ENCODE results near the gene ADAMTSL5. TPM values are rescaled to one million over a fixed set of nuclear protein-coding genes. Genes with fewer than 3 reads are reported as not detected.
"Not testable (repeated sequence)": the region's sequence is repeated elsewhere in the genome, so short reads cannot be mapped to it uniquely, and the experiment has no call there.

Gene ADAMTSL5
- total and polyA plus RNA-seq, 3 experiments from 2014 or later, result 1.0 to 2.7 (median 2.3) TPM

- H3K27ac Mint-ChIP-seq, result no peak overlapping the region
- H3K4me1 Mint-ChIP-seq, result no peaks in the 10 kb centered on the region
- H3K27me3 Mint-ChIP-seq, result peaks cover 21 to 26% of the 10 kb centered on the region in 2 donors
- H3K9me3 Mint-ChIP-seq, result no peaks in the 10 kb centered on the region
- no peaks in the 10 kb centered on the region for H3K4me1 ChIP-seq (ENCODE audit: insufficient read depth, low read length)
- CTCF ChIA-PET, result interaction anchor here (0.8 kb wide), 1 partner anchor 9 kb away, joined by 3 read pairs; no protein-coding TSS in a partner anchor
- H3K4me3 ChIP-seq (ENCODE audit: low read length), result no peak overlapping the region
- POLR2A ChIA-PET, result no interaction called here
- no peak overlapping the region for H3K27ac ChIP-seq (ENCODE audit: low read depth, low read length)
- no peak overlapping the region for H3K4me3 Mint-ChIP-seq
- DNase-seq, result no peak
- no peaks in the 10 kb centered on the region for H3K36me3 Mint-ChIP-seq
- H3K9me3 ChIP-seq (ENCODE audit: low read length), result no peaks in the 10 kb centered on the region
- no peaks in the 10 kb centered on the region for H3K36me3 ChIP-seq (ENCODE audit: insufficient read depth, low read length)
- no peaks in the 10 kb centered on the region for H3K27me3 ChIP-seq (ENCODE audit: insufficient read depth, low read length, poor library complexity, severe bottlenecking)
Observed at GRCh38 chr19:1534972-1535371, 22.2 kb upstream of the ADAMTSL5 start.

- Mint-ChIP-seq H3K4me1 (no peaks in the 10 kb centered on the region), H3K9me3 (no peaks in the 10 kb centered on the region), H3K4me3 (no peak overlapping the region), H3K27me3 (peaks cover 22 to 23% of the 10 kb centered on the region in 2 donors), H3K27ac (no peak overlapping the region), H3K36me3 (no peaks in the 10 kb centered on the region)
- CTCF ChIA-PET, result no interaction called here
- no peak overlapping the region for H3K4me3 ChIP-seq (ENCODE audit: low read length)
- POLR2A ChIA-PET, result no interaction called here
- H3K9me3 ChIP-seq (ENCODE audit: low read length), result no peaks in the 10 kb centered on the region
- no peak overlapping the region for H3K27ac ChIP-seq (ENCODE audit: low read depth, low read length)
- DNase-seq, result no peak
- H3K4me1 ChIP-seq (ENCODE audit: insufficient read depth, low read length), result no peaks in the 10 kb centered on the region
- H3K27me3 ChIP-seq (ENCODE audit: insufficient read depth, low read length, poor library complexity, severe bottlenecking), result no peaks in the 10 kb centered on the region
- H3K36me3 ChIP-seq (ENCODE audit: insufficient read depth, low read length), result no peaks in the 10 kb centered on the region
Observed at GRCh38 chr19:1533510-1534150, 20.8 kb upstream of the ADAMTSL5 start.

GRCh38 chr19:1532003-1532402 is 19.2 kb upstream of the ADAMTSL5 start:
- no peak overlapping the region for H3K27ac ChIP-seq (ENCODE audit: low read depth, low read length)
- H3K36me3 ChIP-seq (ENCODE audit: insufficient read depth, low read length), result no peaks in the 10 kb centered on the region
- DNase-seq, result no peak
- Mint-ChIP-seq H3K9me3 (no peaks in the 10 kb centered on the region), H3K27me3 (peaks cover 23 to 31% of the 10 kb centered on the region in 2 donors), H3K36me3 (no peaks in the 10 kb centered on the region), H3K4me1 (no peaks in the 10 kb centered on the region), H3K4me3 (no peak overlapping the region), H3K27ac (no peak overlapping the region)
- H3K4me3 ChIP-seq (ENCODE audit: low read length), result no peak overlapping the region
- H3K27me3 ChIP-seq (ENCODE audit: insufficient read depth, low read length, poor library complexity, severe bottlenecking), result no peaks in the 10 kb centered on the region
- H3K9me3 ChIP-seq (ENCODE audit: low read length), result no peaks in the 10 kb centered on the region
- POLR2A ChIA-PET, result no interaction called here
- CTCF ChIA-PET, result interaction anchor here (1.6 kb wide), 1 partner anchor 14 kb away, joined by 6 read pairs; no protein-coding TSS in a partner anchor
- H3K4me1 ChIP-seq (ENCODE audit: insufficient read depth, low read length), result no peaks in the 10 kb centered on the region

- CTCF ChIA-PET, result interaction anchor here (1.6 kb wide), 1 partner anchor 15 kb away, joined by 6 read pairs; no protein-coding TSS in a partner anchor
- no peaks in the 10 kb centered on the region for H3K36me3 Mint-ChIP-seq
- no peaks in the 10 kb centered on the region for H3K27me3 ChIP-seq (ENCODE audit: insufficient read depth, low read length, poor library complexity, severe bottlenecking)
Observed at GRCh38 chr19:1531587-1531986, 18.8 kb upstream of the ADAMTSL5 start.

GRCh38 chr19:1530856-1531255 is 18.0 kb upstream of the ADAMTSL5 start:
- H3K4me3 Mint-ChIP-seq; H3K27ac ChIP-seq (ENCODE audit: low read depth, low read length); H3K27me3 ChIP-seq (ENCODE audit: insufficient read depth, low read length, poor library complexity, severe bottlenecking); H3K27ac Mint-ChIP-seq; H3K9me3 ChIP-seq (ENCODE audit: low read length); H3K36me3 ChIP-seq (ENCODE audit: insufficient read depth, low read length); POLR2A ChIA-PET; H3K9me3 Mint-ChIP-seq; H3K4me1 ChIP-seq (ENCODE audit: insufficient read depth, low read length); H3K4me1 Mint-ChIP-seq; H3K4me3 ChIP-seq (ENCODE audit: low read length); DNase-seq; H3K36me3 Mint-ChIP-seq: not testable (repeated sequence)
- H3K27me3 Mint-ChIP-seq, result peaks cover 29 to 41% of the 10 kb centered on the region in 2 donors
- CTCF ChIA-PET, result interaction anchor here (1.6 kb wide), 1 partner anchor 16 kb away, joined by 6 read pairs; no protein-coding TSS in a partner anchor

More at GRCh38 chr19:1531587-1531986, 18.8 kb upstream of the ADAMTSL5 start:
- Histone ChIP-seq H3K9me3 (ENCODE audit: low read length) (no peaks in the 10 kb centered on the region), H3K27ac (ENCODE audit: low read depth, low read length) (no peak overlapping the region), H3K4me1 (ENCODE audit: insufficient read depth, low read length) (no peaks in the 10 kb centered on the region), H3K4me3 (ENCODE audit: low read length) (no peak overlapping the region), H3K36me3 (ENCODE audit: insufficient read depth, low read length) (no peaks in the 10 kb centered on the region)
- Mint-ChIP-seq H3K9me3 (no peaks in the 10 kb centered on the region), H3K27ac (no peak overlapping the region), H3K4me1 (no peaks in the 10 kb centered on the region), H3K4me3 (no peak overlapping the region), H3K27me3 (peaks cover 25 to 34% of the 10 kb centered on the region in 2 donors)
- POLR2A ChIA-PET, result no interaction called here
- DNase-seq, result no peak

- Mint-ChIP-seq H3K4me3 (no peak overlapping the region), H3K9me3 (peaks cover 0 to 4% (median 0%) of the 10 kb centered on the region in 5 donors), H3K27me3 (peaks cover 30 to 47% of the 10 kb centered on the region in 2 donors), H3K27ac (no peak overlapping the region), H3K36me3 (no peaks in the 10 kb centered on the region), H3K4me1 (peaks cover 4 to 6% (median 5%) of the 10 kb centered on the region in 3 donors)
- POLR2A ChIA-PET, result no interaction called here
- H3K27ac ChIP-seq (ENCODE audit: low read depth, low read length), result no peak overlapping the region
- no peaks in the 10 kb centered on the region for H3K36me3 ChIP-seq (ENCODE audit: insufficient read depth, low read length)
- DNase-seq, result no peak
- H3K4me3 ChIP-seq (ENCODE audit: low read length), result no peak overlapping the region
- H3K4me1 ChIP-seq (ENCODE audit: insufficient read depth, low read length), result no peaks in the 10 kb centered on the region
- no peaks in the 10 kb centered on the region for H3K9me3 ChIP-seq (ENCODE audit: low read length)
- CTCF ChIA-PET, result no interaction called here
- peaks cover 7% of the 10 kb centered on the region for H3K27me3 ChIP-seq (ENCODE audit: insufficient read depth, low read length, poor library complexity, severe bottlenecking)
Observed at GRCh38 chr19:1529430-1529816, 16.6 kb upstream of the ADAMTSL5 start.

GRCh38 chr19:1528596-1529429 is 16.0 kb upstream of the ADAMTSL5 start:
- peaks cover 31 to 50% of the 10 kb centered on the region in 2 donors for H3K27me3 Mint-ChIP-seq
- no peaks in the 10 kb centered on the region for H3K36me3 ChIP-seq (ENCODE audit: insufficient read depth, low read length)
- peaks cover 8% of the 10 kb centered on the region for H3K27me3 ChIP-seq (ENCODE audit: insufficient read depth, low read length, poor library complexity, severe bottlenecking)
- ChIA-PET POLR2A (no interaction called here), CTCF (no interaction called here)
- no peak overlapping the region for H3K4me3 Mint-ChIP-seq
- no peaks in the 10 kb centered on the region for H3K9me3 ChIP-seq (ENCODE audit: low read length)
- no peak overlapping the region for H3K27ac ChIP-seq (ENCODE audit: low read depth, low read length)
- no peaks in the 10 kb centered on the region for H3K4me1 ChIP-seq (ENCODE audit: insufficient read depth, low read length)
- H3K9me3 Mint-ChIP-seq, result peaks cover 0 to 4% (median 0%) of the 10 kb centered on the region in 5 donors
- no peak overlapping the region for H3K4me3 ChIP-seq (ENCODE audit: low read length)
- H3K27ac Mint-ChIP-seq, result no peak overlapping the region
- no peak for DNase-seq
- no peaks in the 10 kb centered on the region for H3K36me3 Mint-ChIP-seq
- H3K4me1 Mint-ChIP-seq, result peaks cover 6 to 9% (median 6%) of the 10 kb centered on the region in 3 donors

GRCh38 chr19:1527650-1528309 is 15.0 kb upstream of the ADAMTSL5 start:
- Histone ChIP-seq H3K9me3 (ENCODE audit: low read length) (no peaks in the 10 kb centered on the region), H3K4me1 (ENCODE audit: insufficient read depth, low read length) (no peaks in the 10 kb centered on the region), H3K27me3 (ENCODE audit: insufficient read depth, low read length, poor library complexity, severe bottlenecking) (peaks cover 8% of the 10 kb centered on the region), H3K4me3 (ENCODE audit: low read length) (no peak overlapping the region), H3K36me3 (ENCODE audit: insufficient read depth, low read length) (no peaks in the 10 kb centered on the region), H3K27ac (ENCODE audit: low read depth, low read length) (no peak overlapping the region)
- Mint-ChIP-seq H3K36me3 (no peaks in the 10 kb centered on the region), H3K4me3 (no peak overlapping the region), H3K9me3 (peaks cover 0 to 4% (median 0%) of the 10 kb centered on the region in 5 donors), H3K27me3 (peaks cover 37 to 53% of the 10 kb centered on the region in 2 donors), H3K4me1 (peaks cover 6 to 9% (median 6%) of the 10 kb centered on the region in 3 donors), H3K27ac (peak overlapping the region in 1 of 8 donors; percentile 68)
- ChIA-PET POLR2A (no interaction called here), CTCF (no interaction called here)
- no peak for DNase-seq

Data from CD8-positive, alpha-beta memory T cell (primary cell).